Kidney capillary endothelial cell (primary cell): ENCODE results near the gene JARID2.

ENCODE experiments used
- DNase-seq: peaks from one replicate; pipeline ENCODE4 v3.0.0-alpha.2; 2018; ENCODE audit warnings: low spot score

The JARID2 gene

DNA sequence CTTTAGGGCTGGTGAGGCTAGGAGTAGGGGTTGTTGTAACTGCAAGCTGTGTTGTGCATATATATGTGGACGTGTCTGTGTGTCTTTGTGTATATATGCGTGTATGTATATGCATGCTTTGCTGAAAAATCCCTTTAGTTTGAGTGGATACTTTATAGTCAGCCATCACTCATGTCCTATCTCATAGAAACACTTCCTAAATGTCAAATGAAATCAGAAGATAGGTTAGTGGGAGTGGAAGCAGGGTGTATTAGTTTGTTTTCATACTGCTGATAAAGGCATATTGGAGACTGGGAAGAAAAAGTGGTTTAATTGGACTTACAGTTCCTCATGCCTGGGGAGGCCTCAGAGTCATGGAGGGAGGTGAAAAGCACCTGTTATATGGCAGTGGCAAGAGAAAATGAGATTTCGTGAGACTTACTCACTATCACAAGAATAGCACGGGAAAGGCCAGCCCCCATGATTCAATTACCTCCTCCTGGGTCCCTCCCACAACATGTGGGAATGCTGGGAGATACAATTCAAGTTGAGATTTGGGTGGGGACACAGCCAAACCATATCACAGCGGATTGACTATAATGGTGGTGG, 131.1 kb downstream of the JARID2 start:
- DNase-seq = no peak

GRCh38 chr6:15378272-15378671, 132.4 kb downstream of the JARID2 start:
- DNase-seq = no peak

GRCh38 chr6:15378866-15379265, 133.0 kb downstream of the JARID2 start:
- DNase-seq = no peak

GRCh38 chr6:15380351-15380750, 134.5 kb downstream of the JARID2 start:
- DNase-seq = no peak

DNA sequence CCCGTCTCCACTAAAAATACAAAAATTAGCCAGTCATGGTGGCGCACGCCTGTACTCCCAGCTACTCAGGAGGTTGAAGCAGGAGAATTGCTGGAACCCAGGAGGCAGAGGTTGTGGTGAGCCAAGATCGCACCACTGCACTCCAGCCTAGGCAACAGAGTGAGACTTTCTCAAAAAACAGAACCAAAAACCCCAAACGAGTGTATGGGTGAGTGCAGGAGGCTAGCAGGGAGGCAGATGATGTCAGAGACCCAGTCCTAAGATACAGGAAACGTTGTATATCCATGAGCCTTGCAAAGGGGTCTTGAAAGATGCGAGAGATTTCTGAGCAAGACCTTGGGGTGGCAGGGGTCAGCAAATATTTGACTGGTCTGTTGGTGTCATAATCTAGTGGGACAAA, 136.2 kb downstream of the JARID2 start:
- DNase-seq = no peak

DNA sequence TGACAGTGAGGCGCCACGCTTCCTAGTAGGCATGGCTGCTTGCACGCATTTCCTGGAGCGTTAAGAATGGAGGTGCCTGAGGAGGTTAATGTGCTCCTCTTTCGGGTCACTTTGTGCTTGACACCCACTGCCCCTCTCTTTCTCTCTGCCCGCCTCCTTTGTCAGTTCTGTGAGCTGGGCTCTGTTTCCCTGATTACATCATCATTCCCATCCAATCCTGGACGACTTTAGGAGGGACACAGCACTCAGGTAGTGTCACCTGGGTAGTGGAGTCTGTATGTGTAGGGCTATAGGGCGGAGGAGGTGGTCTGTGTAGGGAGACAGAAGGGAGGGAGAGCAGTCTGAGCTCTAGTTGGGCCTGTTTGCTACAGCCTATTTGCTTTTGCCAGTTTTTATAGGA, 136.8 kb downstream of the JARID2 start:
- no peak for DNase-seq

GRCh38 chr6:15384901-15385300, 139.0 kb downstream of the JARID2 start:
- DNase-seq = no peak

- DNase-seq = no peak
These were observed 139.7 kb downstream of the JARID2 start for GRCh38 chr6:15385521-15385920.

DNA sequence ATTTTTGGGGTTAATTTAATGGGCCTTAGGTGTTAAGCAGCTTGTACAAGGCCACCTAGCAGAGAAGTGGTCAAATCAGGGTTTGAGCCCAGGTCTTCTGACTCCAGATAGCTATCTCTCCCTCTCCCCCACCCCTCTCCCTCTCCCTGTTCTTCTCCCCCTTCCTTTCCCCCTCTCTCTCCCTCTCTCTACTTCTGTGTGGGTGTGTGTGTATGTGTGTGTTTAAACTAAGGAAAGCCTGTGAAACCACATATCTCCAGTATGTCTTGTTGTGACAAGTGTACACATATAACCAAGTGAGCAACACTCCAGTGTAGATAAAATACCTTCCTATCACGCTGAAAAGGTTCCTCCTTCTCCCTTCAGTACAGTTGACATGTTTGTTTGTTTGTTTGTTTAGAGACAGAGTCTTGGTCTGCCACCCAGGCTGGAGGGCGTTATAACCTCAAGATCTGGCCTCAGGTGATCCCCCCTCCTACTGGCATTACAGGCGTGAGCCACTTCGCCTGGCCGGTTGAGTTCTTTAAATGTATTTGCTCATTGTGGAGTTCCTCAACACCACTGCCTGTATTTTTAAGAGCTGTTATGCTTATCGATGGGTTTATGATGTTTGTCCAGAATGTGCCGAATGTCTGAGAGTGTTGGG, 140.4 kb downstream of the JARID2 start:
- no peak for DNase-seq

DNA sequence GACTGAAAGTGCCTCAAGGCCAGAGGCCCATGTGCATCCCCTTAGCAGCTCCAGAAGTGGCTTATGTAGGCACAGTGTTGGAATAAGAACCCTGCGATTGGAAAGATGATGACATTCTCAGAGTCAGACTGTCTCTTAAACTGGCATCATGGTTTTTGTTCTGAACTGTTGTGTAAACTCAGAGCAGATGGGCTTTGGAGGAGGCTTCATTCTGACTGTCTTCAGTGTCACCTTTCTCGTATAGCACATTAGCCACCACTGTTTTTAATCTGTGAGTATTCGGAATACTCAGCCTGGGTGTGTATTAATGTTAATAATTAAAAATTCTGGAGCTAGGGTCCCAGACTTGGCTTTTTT, 140.9 kb downstream of the JARID2 start:
- DNase-seq = no peak

- no peak for DNase-seq
These were observed 141.2 kb downstream of the JARID2 start for GRCh38 chr6:15387118-15387517.

DNA sequence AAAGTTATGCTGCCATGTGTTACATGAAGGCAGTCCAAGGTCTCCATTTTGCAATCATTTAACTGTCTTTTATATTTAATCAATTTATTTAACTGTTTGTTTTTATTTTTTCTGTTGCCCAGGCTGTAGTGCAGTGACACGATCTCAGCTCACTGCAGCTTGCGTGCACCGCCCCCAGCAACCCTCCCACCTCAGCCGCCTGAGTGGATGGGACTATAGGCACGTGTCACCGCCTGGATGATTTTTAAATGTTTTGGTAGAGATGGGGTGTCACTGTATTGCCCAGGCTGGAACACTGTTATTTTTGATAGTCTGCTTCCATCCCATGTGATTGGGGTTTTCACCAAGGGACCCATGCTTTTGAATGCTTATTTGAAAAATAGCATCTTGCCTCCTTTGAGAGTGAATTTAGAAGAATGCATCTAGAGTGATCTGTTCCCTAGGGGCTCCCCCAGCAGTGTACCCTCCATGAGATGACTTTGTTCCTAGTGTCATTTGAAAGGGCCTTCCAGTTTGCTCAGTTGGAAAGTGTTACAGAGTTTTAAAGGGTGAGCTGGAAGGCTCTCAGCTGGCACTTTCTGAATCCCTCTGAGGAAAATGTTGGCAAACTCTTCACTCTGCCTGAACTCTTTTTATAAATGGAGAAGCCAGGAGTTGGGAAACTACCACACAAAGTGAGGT, 143.4 kb downstream of the JARID2 start:
- no peak for DNase-seq

GRCh38 chr6:15389765-15390723, 144.2 kb downstream of the JARID2 start:
- DNase-seq = peak; percentile 60

GRCh38 chr6:15391500-15391899, 145.6 kb downstream of the JARID2 start:
- no peak for DNase-seq

DNA sequence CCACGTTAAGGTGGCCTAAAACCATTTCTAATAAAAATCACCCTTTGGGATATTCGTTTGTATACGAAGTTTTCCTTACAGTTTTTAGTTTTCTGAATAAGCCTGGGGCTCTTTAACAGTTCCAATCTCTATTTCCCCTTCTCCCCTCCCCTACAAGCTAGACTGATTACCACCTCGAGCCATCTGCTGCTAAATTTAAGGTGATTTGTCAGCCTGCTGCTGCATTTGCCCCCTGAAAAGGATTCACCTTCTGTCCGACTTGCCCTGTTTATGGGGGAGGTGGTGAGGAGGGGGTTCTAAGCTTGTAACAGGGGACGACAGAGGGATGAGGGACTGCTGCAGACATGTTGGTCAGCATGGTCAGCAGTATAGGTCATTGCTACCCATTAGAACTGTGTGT, 146.3 kb downstream of the JARID2 start:
- no peak for DNase-seq

- DNase-seq = no peak
These were observed 147.7 kb downstream of the JARID2 start for GRCh38 chr6:15393605-15394004.

GRCh38 chr6:15395087-15395486, 149.2 kb downstream of the JARID2 start:
- no peak for DNase-seq

GRCh38 chr6:15396808-15397207, 150.9 kb downstream of the JARID2 start:
- DNase-seq = no peak

DNA sequence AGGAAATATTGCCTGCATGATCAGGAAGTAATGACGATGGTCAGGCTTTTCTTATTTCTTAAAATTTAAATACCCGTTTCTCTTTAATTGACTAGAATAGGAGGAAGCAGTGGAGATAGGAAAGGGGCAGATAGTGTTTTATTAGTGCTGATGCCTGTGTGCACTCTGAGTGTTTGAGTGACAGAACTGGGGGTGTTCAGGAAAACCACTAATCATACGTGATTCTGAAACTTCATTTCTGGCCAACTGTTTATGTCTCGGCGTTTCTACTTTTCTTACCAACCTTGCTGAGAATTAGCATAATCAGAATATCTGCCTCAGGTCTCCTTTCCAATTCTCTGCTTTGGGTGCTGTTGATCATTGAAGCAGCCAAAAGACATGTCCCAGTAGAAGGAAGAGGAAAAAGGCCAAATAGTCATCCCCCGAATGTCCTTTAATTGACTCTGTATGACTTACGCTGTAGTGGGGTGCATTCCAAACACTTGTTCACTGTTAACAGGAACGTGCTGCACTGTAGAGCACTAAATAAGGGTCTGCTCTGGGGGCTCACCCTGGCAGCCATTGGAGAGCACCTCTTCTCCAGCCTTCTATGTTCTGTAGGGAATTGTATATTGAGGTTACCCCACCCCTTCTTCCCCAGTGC, 152.9 kb downstream of the JARID2 start:
- no peak for DNase-seq

GRCh38 chr6:15399641-15400470, 154.0 kb downstream of the JARID2 start:
- DNase-seq = no peak

DNA sequence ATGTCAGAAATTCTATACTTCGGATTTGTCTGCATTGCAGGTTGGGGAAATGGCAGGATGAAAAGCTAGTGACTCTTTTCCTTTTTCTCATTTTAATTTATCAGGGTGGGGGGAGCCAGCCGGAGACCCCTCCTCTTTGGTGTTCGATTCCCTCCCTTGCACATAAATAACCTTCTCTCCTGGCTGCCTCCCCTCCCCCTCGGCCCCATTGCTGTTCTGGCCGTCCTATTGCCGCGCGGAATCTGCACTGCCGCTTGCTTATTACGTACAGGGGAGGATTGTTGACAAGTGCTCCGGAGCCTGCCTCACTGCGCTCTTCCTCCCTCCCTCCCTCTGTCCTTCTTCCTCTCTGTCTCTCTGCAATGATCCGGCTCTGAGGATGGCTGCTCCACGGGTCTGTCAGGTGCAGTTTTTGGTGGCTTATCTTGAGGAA, 154.7 kb downstream of the JARID2 start:
- no peak for DNase-seq
